Right lobe of liver (tissue), 4 donors: Measurements from ENCODE around the gene FLAD1.

Source experiments
- POLR2A ChIP-seq: fragments of 450-650 bp; IDR thresholded peaks from one replicate; pipeline ENCODE4 v1.6.1; 2017; ENCODE audit warnings: antibody characterized with exemption, mild to moderate bottlenecking
- TF ChIP-seq, protein P1 (sequence below), 4 donors: fragments of 200-600 bp in 3 of 4; fragments of 450-650 bp in 1 of 4; IDR thresholded peaks; one replicate each; pipeline versions ENCODE4 v1.5.1 to v1.8.0; 2016 to 2022; ENCODE audit warnings: antibody characterized with exemption in 4 of 4, mild to moderate bottlenecking in 2 of 4
- donor health status: DM: no; HTN: no; CAD: no.
- donor health status: DM: no; HTN: no; CAD: no.
- donor health status: DM: no; HTN: yes; CAD: no.

GRCh38 chr1:154999571-155000410, 16.6 kb downstream of the FLAD1 start:
- TF ChIP-seq, protein P1, sequence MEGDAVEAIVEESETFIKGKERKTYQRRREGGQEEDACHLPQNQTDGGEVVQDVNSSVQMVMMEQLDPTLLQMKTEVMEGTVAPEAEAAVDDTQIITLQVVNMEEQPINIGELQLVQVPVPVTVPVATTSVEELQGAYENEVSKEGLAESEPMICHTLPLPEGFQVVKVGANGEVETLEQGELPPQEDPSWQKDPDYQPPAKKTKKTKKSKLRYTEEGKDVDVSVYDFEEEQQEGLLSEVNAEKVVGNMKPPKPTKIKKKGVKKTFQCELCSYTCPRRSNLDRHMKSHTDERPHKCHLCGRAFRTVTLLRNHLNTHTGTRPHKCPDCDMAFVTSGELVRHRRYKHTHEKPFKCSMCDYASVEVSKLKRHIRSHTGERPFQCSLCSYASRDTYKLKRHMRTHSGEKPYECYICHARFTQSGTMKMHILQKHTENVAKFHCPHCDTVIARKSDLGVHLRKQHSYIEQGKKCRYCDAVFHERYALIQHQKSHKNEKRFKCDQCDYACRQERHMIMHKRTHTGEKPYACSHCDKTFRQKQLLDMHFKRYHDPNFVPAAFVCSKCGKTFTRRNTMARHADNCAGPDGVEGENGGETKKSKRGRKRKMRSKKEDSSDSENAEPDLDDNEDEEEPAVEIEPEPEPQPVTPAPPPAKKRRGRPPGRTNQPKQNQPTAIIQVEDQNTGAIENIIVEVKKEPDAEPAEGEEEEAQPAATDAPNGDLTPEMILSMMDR (IDR thresholded peaks at IDR 0.05), result no peak
- no peak for TF ChIP-seq POLR2A
